Glutamatergic neuron (in vitro differentiated cells): Measurements from ENCODE around the gene IRF5. TPM values are rescaled to one million over a fixed set of nuclear protein-coding genes. Genes with fewer than 3 reads are reported as not detected.

ENCODE experiments used
- DNase-seq: peaks from one replicate; pipeline ENCODE4 v3.0.0; 2022
- H3K27ac Mint-ChIP-seq: one replicate; pipeline ENCODE4 v1.8.0; 2020; ENCODE audit warnings: mild to moderate bottlenecking, mixed read lengths, inconsistent platforms; ENCODE audit not compliant: unreplicated experiment
- H3K27me3 Mint-ChIP-seq: one replicate; pipeline ENCODE4 v1.8.0; 2020; ENCODE audit warnings: mild to moderate bottlenecking, moderate library complexity, mixed read lengths, inconsistent platforms; ENCODE audit not compliant: unreplicated experiment
- H3K36me3 Mint-ChIP-seq: one replicate; pipeline ENCODE4 v1.8.0; 2020; ENCODE audit warnings: mild to moderate bottlenecking, mixed read lengths, inconsistent platforms; ENCODE audit not compliant: unreplicated experiment
- H3K4me1 Mint-ChIP-seq: one replicate; pipeline ENCODE4 v1.8.0; 2020; ENCODE audit warnings: mild to moderate bottlenecking, low read depth, mixed read lengths, inconsistent platforms; ENCODE audit not compliant: unreplicated experiment
- H3K4me3 Mint-ChIP-seq: one replicate; pipeline ENCODE4 v1.8.0; 2020; ENCODE audit warnings: mild to moderate bottlenecking, mixed read lengths, inconsistent platforms; ENCODE audit not compliant: unreplicated experiment
- H3K9me3 Mint-ChIP-seq: one replicate; pipeline ENCODE4 v1.8.0; 2020; ENCODE audit warnings: mild to moderate bottlenecking, moderate library complexity, mixed read lengths, inconsistent platforms; ENCODE audit not compliant: unreplicated experiment
- total RNA-seq: library from RNA; stranded (reverse); fragmentation: NEBNext Ultra II Directional; extraction: Animal tissue kit (Norgen Biotek cat#: 25700); gene quantifications from one replicate; pipeline ENCODE4 v1.2.1, GENCODE V29; 2021; ENCODE audit not compliant: unreplicated experiment
- TF ChIP-seq, protein P1 (sequence below): fragments of 200-600 bp; sonication (generic); IDR thresholded peaks from one replicate; pipeline ENCODE4 v1.5.0; 2021; ENCODE audit not compliant: partially characterized antibody, unreplicated experiment

Gene IRF5
- total RNA-seq, 1 donor from 2014 or later: not detected

DNA sequence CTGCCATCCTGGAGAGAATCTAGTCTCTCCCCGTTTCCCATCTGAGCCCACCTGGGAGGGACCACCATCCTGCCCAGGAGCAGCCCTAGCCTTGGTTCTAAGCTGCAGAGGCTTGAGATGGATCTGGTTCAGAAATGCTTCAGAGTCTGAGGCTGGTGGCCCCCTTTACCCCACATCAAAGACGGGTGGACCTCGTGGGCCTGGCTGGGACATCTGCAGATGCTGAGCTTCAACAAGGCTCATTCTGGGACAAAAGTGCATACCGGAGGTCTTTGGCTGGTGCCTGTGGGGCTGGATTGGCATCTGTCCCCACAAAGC, 4.9 kb upstream of the IRF5 start:
- DNase-seq: no peak
- H3K4me3 Mint-ChIP-seq: no peak overlapping the region
- H3K4me1 Mint-ChIP-seq: peaks cover 3% of the 10 kb centered on the region
- peaks cover 11% of the 10 kb centered on the region for H3K27me3 Mint-ChIP-seq
- peaks cover 2% of the 10 kb centered on the region for H3K9me3 Mint-ChIP-seq
- peaks cover 5% of the 10 kb centered on the region for H3K36me3 Mint-ChIP-seq
- TF ChIP-seq, protein P1, sequence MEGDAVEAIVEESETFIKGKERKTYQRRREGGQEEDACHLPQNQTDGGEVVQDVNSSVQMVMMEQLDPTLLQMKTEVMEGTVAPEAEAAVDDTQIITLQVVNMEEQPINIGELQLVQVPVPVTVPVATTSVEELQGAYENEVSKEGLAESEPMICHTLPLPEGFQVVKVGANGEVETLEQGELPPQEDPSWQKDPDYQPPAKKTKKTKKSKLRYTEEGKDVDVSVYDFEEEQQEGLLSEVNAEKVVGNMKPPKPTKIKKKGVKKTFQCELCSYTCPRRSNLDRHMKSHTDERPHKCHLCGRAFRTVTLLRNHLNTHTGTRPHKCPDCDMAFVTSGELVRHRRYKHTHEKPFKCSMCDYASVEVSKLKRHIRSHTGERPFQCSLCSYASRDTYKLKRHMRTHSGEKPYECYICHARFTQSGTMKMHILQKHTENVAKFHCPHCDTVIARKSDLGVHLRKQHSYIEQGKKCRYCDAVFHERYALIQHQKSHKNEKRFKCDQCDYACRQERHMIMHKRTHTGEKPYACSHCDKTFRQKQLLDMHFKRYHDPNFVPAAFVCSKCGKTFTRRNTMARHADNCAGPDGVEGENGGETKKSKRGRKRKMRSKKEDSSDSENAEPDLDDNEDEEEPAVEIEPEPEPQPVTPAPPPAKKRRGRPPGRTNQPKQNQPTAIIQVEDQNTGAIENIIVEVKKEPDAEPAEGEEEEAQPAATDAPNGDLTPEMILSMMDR: no peak
- H3K27ac Mint-ChIP-seq: no peak overlapping the region

DNA sequence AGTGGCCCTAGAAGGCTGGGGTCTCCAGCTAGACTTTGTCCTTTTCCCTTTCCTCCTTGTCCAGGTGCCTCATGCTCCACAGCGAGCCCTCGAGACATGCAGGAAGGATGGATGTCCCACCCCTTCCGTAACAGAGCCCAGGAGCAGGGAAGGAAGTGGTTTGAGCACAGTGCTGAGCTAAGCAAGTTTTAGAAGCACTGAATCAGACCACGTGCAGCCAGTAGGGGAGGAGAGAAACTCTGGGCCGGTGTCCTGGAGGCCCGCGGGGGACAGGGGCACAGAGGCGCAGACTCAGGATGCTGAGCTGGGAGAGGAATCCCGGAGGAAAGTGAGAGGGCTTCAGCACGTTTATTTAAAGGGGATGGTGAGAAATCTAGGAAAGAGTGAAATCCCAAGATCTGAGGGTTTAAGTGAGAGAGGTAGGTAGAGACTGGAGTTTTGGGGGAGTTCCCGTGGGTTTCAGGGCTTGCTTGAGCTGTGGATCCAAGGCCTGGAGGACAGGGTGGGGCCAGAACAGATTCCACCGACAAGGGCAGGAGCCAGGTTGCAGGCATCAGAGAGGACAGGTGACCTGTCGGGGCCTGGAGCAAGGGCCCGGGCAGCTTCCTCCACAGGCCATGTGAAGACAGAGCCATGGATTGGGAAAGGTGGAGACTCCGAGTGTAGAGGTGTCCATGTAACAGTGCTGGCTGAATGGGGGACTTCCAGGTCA, 4.4 kb upstream of the IRF5 start:
- no peak for DNase-seq
- TF ChIP-seq, protein P1: no peak
- H3K9me3 Mint-ChIP-seq: peaks cover 2% of the 10 kb centered on the region
- peaks cover 5% of the 10 kb centered on the region for H3K36me3 Mint-ChIP-seq
- H3K4me3 Mint-ChIP-seq: peak overlapping the region; percentile 38
- peaks cover 11% of the 10 kb centered on the region for H3K27me3 Mint-ChIP-seq
- H3K27ac Mint-ChIP-seq: no peak overlapping the region
- H3K4me1 Mint-ChIP-seq: peaks cover 3% of the 10 kb centered on the region

DNA sequence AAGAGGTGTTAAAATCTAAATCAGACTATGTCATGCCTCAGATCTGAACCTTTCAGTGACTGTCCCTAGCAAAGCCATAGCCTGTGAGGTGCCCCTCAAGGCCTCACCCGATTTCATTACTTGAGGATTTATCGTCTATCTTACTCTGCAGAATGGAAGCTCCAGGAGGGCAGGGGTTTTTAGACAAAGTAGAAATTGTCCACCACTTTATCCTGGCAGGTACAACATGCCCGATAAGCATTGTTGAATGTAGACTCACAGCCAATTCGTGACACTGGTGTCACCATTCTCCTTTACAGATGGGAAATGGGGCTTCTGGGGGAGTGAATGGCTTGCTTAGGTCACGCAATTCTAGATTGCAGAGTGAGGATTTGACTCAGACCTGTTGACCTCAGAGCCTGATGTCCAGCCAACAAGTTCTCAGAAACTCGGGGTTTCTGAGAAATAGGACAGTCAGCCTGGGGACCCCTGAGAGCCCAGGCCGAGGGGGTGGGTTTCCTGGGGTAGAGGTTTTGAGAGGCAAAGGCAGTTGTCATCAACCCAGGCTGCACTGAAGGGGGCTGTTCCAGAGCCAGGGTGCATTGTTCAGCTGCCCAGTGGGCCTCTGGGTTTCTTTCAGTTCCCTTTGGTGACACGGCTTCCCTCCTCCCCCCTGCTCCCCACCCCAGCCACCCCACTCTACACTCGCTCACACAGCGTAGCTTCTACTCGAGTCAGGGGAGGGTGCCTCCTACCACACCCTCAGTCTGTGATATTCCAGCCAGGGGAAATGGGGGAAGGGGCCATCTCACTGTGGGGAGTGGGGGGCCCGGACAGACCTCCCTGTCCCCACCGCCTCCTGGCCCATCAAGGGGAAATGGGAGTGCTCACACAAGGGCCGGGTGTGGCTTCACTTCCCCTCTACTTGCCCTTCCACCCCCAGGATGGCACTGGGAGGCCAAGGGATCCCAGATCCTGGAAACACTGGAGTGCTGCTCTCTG, 3.1 kb upstream of the IRF5 start:
- Mint-ChIP-seq H3K36me3 (peaks cover 5% of the 10 kb centered on the region), H3K27ac (no peak overlapping the region), H3K4me1 (peaks cover 7% of the 10 kb centered on the region), H3K27me3 (peaks cover 11% of the 10 kb centered on the region), H3K9me3 (peaks cover 2% of the 10 kb centered on the region), H3K4me3 (no peak overlapping the region)
- DNase-seq: no peak
- TF ChIP-seq, protein P1: no peak

DNA sequence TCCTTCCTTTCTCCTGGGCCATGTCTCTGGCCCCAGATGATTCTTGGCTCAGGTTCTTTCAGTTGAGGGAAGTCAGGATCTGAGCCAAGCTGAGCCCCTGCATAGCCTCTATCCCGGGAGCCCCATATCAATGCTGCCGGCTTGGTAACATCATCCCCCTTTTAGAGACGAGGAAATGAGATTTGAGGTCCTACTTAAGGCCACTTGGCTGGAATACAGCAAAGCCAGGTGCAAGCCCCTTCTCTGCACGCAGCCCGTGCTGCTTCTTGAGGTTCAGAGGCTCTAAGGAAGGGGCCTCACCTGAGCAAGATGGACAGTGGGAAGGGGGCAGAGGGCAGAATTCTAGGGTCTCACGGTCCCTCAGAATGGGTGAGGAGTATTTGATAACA, 2.4 kb upstream of the IRF5 start:
- Mint-ChIP-seq H3K9me3 (peaks cover 2% of the 10 kb centered on the region), H3K27me3 (peaks cover 14% of the 10 kb centered on the region), H3K4me1 (peaks cover 7% of the 10 kb centered on the region), H3K36me3 (peaks cover 5% of the 10 kb centered on the region), H3K27ac (no peak overlapping the region), H3K4me3 (no peak overlapping the region)
- no peak for DNase-seq
- TF ChIP-seq, protein P1: no peak

DNA sequence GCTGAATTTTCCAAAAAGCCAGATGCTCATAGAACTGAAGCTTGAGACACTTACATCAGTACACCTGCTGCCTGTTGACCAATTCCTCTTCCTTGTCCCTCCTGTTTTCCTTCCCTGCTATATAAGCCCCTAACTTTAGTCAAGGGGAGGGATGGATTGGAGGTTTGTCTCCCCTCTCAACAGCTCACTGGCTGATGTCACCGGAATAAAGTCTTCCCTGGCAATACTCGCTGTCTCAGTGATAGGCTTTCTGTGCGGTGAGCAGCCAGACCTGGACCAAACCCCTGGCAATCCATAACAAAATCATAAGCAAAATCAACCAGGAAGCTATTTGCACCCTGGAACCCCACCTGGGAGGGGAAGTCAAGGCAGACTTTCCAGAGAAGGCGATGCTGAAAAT, 929 bp upstream of the IRF5 start:
- TF ChIP-seq, protein P1: no peak
- Mint-ChIP-seq H3K4me1 (peaks cover 12% of the 10 kb centered on the region), H3K36me3 (peaks cover 5% of the 10 kb centered on the region), H3K27me3 (peaks cover 19% of the 10 kb centered on the region), H3K4me3 (peak overlapping the region; percentile 77), H3K9me3 (peaks cover 6% of the 10 kb centered on the region), H3K27ac (no peak overlapping the region)
- DNase-seq: no peak
